CD14-positive monocyte (primary cell): Measurements from ENCODE around the gene ATXN7L1. TPM values are rescaled to one million over a fixed set of nuclear protein-coding genes. Genes with fewer than 3 reads are reported as not detected.
A peak's percentile ranks its signal among the peaks of the same experiment; 100 is the strongest.

Experiments used
- DNase-seq, 3 donors: peaks; one replicate each; pipeline ENCODE4 v3.0.0-alpha.2; 2011 to 2022
- H2AFZ ChIP-seq: 2 replicates; pipeline ENCODE4 v1.6.0; 2012; ENCODE audit warnings: mild to moderate bottlenecking, low read depth, low read length, inconsistent platforms; ENCODE audit not compliant: insufficient read depth, poor library complexity, severe bottlenecking
- H3K27ac ChIP-seq, 2 donors: 1 replicate in 1 of 2; 2 replicates in 1 of 2; pipeline ENCODE4 v1.5.1; 2012 to 2013; ENCODE audit warnings: low read length in 2 of 2, control low read depth in 1 of 2, inconsistent platforms in 1 of 2, low read depth in 1 of 2, mild to moderate bottlenecking in 1 of 2
- H3K27me3 ChIP-seq, 2 donors: one replicate each; pipeline versions ENCODE4 v1.6.0 to v1.6.1; 2011 to 2013; ENCODE audit warnings: low read length in 2 of 2; ENCODE audit not compliant: control insufficient read depth in 2 of 2, insufficient read depth in 2 of 2
- H3K36me3 ChIP-seq, 2 donors: replicated peaks in 1 of 2; 1 replicate in 1 of 2; 2 replicates in 1 of 2; pipeline versions ENCODE4 v1.5.1 to v1.6.1; 2012 to 2013; ENCODE audit warnings: low read length in 2 of 2, control low read depth in 1 of 2, inconsistent platforms in 1 of 2, mild to moderate bottlenecking in 1 of 2; ENCODE audit not compliant: insufficient read depth in 2 of 2, control insufficient read depth in 1 of 2
- H3K4me1 ChIP-seq, 2 donors: 1 replicate in 1 of 2; 2 replicates in 1 of 2; pipeline versions ENCODE4 v1.5.1 to v1.6.1; 2012 to 2013; ENCODE audit warnings: low read length in 2 of 2, control low read depth in 1 of 2, inconsistent platforms in 1 of 2, mild to moderate bottlenecking in 1 of 2, moderate library complexity in 1 of 2; ENCODE audit not compliant: insufficient read depth in 2 of 2, control insufficient read depth in 1 of 2
- H3K4me2 ChIP-seq: replicated peaks from 2 replicates; pipeline ENCODE3; 2012; ENCODE audit warnings: low read length, moderate library complexity, mild to moderate bottlenecking; ENCODE audit not compliant: poor library complexity, severe bottlenecking; ENCODE audit errors: extremely low read depth
- H3K4me3 ChIP-seq, 3 experiments: fragments of 200-600 bp in 1 of 3; sonication (generic) in 1 of 3; replicated peaks in 1 of 3; 1 replicate in 2 of 3; 2 replicates in 1 of 3; pipeline ENCODE4 v1.5.1; 2011 to 2013; ENCODE audit warnings: low read length in 3 of 3, mild to moderate bottlenecking in 3 of 3, control low read depth in 2 of 3, low read depth in 2 of 3, inconsistent platforms in 1 of 3, moderate library complexity in 1 of 3
- H3K79me2 ChIP-seq: 2 replicates; pipeline ENCODE4 v1.6.0; 2012; ENCODE audit warnings: mild to moderate bottlenecking, control low read depth, inconsistent platforms, low read length, moderate library complexity; ENCODE audit not compliant: insufficient read depth
- H3K9ac ChIP-seq: 2 replicates; pipeline ENCODE4 v1.6.0; 2017; ENCODE audit warnings: low read length, mild to moderate bottlenecking; ENCODE audit not compliant: insufficient read depth, poor library complexity, severe bottlenecking
- H3K9me3 ChIP-seq, 2 donors: replicated peaks in 1 of 2; 1 replicate in 1 of 2; 2 replicates in 1 of 2; pipeline versions ENCODE4 v1.5.1 to v1.6.1; 2012 to 2013; ENCODE audit warnings: low read length in 2 of 2, control low read depth in 1 of 2; ENCODE audit not compliant: control insufficient read depth in 1 of 2, insufficient read depth in 1 of 2
- H4K20me1 ChIP-seq: 2 replicates; pipeline ENCODE4 v1.6.0; 2012; ENCODE audit warnings: mild to moderate bottlenecking, low read length, control low read depth, moderate library complexity; ENCODE audit not compliant: insufficient read depth
- H3K27ac Mint-ChIP-seq, 7 donors: one replicate each; pipeline ENCODE4 v1.8.0; 2020; ENCODE audit warnings: mild to moderate bottlenecking in 7 of 7, mixed read lengths in 7 of 7, moderate library complexity in 6 of 7, inconsistent platforms in 2 of 7
- H3K27me3 Mint-ChIP-seq, 3 donors: one replicate each; pipeline ENCODE4 v1.8.0; 2021 to 2022; ENCODE audit warnings: low read depth in 3 of 3, mild to moderate bottlenecking in 3 of 3, mixed read lengths in 3 of 3, moderate library complexity in 3 of 3, inconsistent platforms in 1 of 3
- H3K36me3 Mint-ChIP-seq, 2 donors: one replicate each; pipeline ENCODE4 v1.8.0; 2020; ENCODE audit warnings: mixed read lengths in 2 of 2, inconsistent platforms in 1 of 2, mild to moderate bottlenecking in 1 of 2
- H3K4me1 Mint-ChIP-seq: one replicate; pipeline ENCODE4 v1.8.0; 2020; ENCODE audit warnings: mild to moderate bottlenecking, mixed read lengths
- H3K4me3 Mint-ChIP-seq, 2 donors: one replicate each; pipeline ENCODE4 v1.8.0; 2020; ENCODE audit warnings: mild to moderate bottlenecking in 2 of 2, mixed read lengths in 2 of 2, moderate library complexity in 1 of 2
- H3K9me3 Mint-ChIP-seq, 7 donors: one replicate each; pipeline ENCODE4 v1.8.0; 2020 to 2022; ENCODE audit warnings: mixed read lengths in 7 of 7, mild to moderate bottlenecking in 6 of 7, moderate library complexity in 6 of 7, inconsistent platforms in 2 of 7
- CTCF ChIP-seq: fragments of 200-600 bp; IDR thresholded peaks from one replicate; pipeline ENCODE4 v1.8.0; 2022; ENCODE audit warnings: antibody characterized with exemption, mild to moderate bottlenecking
- WGBS: methylation state at CpG from one replicate; pipeline ENCODE4 v1.1.5; 2013; ENCODE audit warnings: missing lambda C conversion rate; ENCODE audit not compliant: insufficient coverage; 5-methylcytosine and 5-hydroxymethylcytosine counted together
- intact Hi-C, 2 donors: fragments of 100-400 bp; cut with micrococcal nuclease; formaldehyde crosslinking; loops; one replicate each; pipeline versions ENCODE4 v1.15.0 to v1.15.1; 2023
- polyA plus RNA-seq, 3 donors: library from polyadenylated mRNA; depleted of rRNA in 1 of 3; unstranded in 2 of 3; stranded (reverse) in 1 of 3; fragments of 300-500 nt in 2 of 3; fragments of >200 nt in 1 of 3; fragmentation: Illumina TruSeq in 2 of 3; gene quantifications; 1 replicate in 2 of 3; 2 replicates in 1 of 3; pipeline ENCODE4 v1.2.3, GENCODE V29; 2012 to 2021

The ATXN7L1 gene
- polyA plus RNA-seq, 3 donors = 4.5 to 12.2 (median 11.2) TPM

- Mint-ChIP-seq H3K9me3 (no peaks in the 10 kb centered on the region), H3K27ac (peak overlapping the region in 6 of 7 donors; percentile 17 to 94 (median 92)), H3K36me3 (peaks cover 11 to 13% of the 10 kb centered on the region in 2 donors), H3K4me3 (no peak overlapping the region), H3K4me1 (peaks cover 44% of the 10 kb centered on the region), H3K27me3 (peaks cover 0 to 3% (median 2%) of the 10 kb centered on the region in 3 donors)
- Histone ChIP-seq H3K9me3 (no peaks in the 10 kb centered on the region), H3K4me3 (peak overlapping the region in 1 of 3 experiments; percentile 46), H3K36me3 (no peaks in the 10 kb centered on the region), H3K27ac (peak overlapping the region; percentile 3 to 79), H3K27me3 (no peaks in the 10 kb centered on the region), H3K79me2 (no peaks in the 10 kb centered on the region), H4K20me1 (no peaks in the 10 kb centered on the region), H2AFZ (no peak overlapping the region), H3K4me2 (no peak overlapping the region), H3K4me1 (peaks cover 32 to 38% of the 10 kb centered on the region in 2 donors), H3K9ac (no peak overlapping the region)
- DNase-seq = no peak
- TF ChIP-seq CTCF = no peak
- 100% methylated on average over 3 of the region's 6 CpGs for WGBS
- intact Hi-C loops = no loop called here
Measured at GRCh38 chr7:105815576-105815975, 60.8 kb downstream of the ATXN7L1 start.

- Histone ChIP-seq H3K9ac (no peak overlapping the region), H2AFZ (no peak overlapping the region), H3K4me2 (no peak overlapping the region), H3K27ac (peak overlapping the region in 1 of 2 donors; percentile 52), H3K36me3 (no peaks in the 10 kb centered on the region), H3K27me3 (no peaks in the 10 kb centered on the region), H3K4me3 (no peak overlapping the region), H4K20me1 (no peaks in the 10 kb centered on the region), H3K79me2 (no peaks in the 10 kb centered on the region), H3K9me3 (no peaks in the 10 kb centered on the region), H3K4me1 (peaks cover 36 to 42% of the 10 kb centered on the region in 2 donors)
- peaks cover 0 to 3% (median 2%) of the 10 kb centered on the region in 3 donors for H3K27me3 Mint-ChIP-seq
- intact Hi-C loops = no loop called here
- peaks cover 4 to 11% of the 10 kb centered on the region in 2 donors for H3K36me3 Mint-ChIP-seq
- peaks cover 51% of the 10 kb centered on the region for H3K4me1 Mint-ChIP-seq
- peak overlapping the region in 1 of 2 donors; percentile 40 for H3K4me3 Mint-ChIP-seq
- DNase-seq = peak in 2 of 3 donors; percentile 27 to 57
- no peak for TF ChIP-seq CTCF
- peak overlapping the region in 6 of 7 donors; percentile 16 to 93 (median 61) for H3K27ac Mint-ChIP-seq
- no peaks in the 10 kb centered on the region for H3K9me3 Mint-ChIP-seq
Measured at GRCh38 chr7:105814481-105814880, 61.9 kb downstream of the ATXN7L1 start.
